ENCODE data around the gene UVSSA.

DNA sequence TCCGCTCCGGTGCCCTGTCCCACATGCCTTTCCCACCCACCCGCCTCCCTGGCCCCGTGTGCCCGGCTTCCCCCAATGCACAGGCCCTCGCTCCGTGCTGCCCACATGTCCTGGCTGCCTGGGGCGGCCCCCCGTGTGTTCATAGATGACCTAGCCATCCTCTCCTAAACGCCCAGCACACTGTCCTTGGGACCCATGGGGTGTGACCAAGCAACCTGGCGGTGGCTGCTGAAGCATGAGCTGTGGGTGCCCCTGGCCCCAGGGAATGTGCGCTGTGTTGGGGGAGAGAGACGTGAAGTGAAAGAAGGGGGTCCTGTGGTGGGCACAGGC, 29.0 kb upstream of the UVSSA start:
- no peak for TF ChIP-seq EP300 (conservative IDR thresholded peaks at IDR 0.05; ENCODE audit: poor library complexity, severe bottlenecking)
- no peak for TF ChIP-seq CTCF (IDR thresholded peaks at IDR 0.05; ENCODE audit: poor library complexity, severe bottlenecking)
- no peak for TF ChIP-seq EZH2 (IDR thresholded peaks at IDR 0.05; ENCODE audit: borderline replicate concordance, insufficient read depth, low read length, poor library complexity, severe bottlenecking)

Measured in neural cell (in vitro differentiated cells).